Spinal cord (tissue), 10 donors: Measurements from ENCODE around the gene XRCC2. TPM values are rescaled to one million over a fixed set of nuclear protein-coding genes. Genes with fewer than 3 reads are reported as not detected.

Experiments used
- DNase-seq, 6 donors: peaks; one replicate each; pipeline versions ENCODE4 v3.0.0 to v3.0.0-alpha.2; 2013 to 2015; ENCODE audit warnings: low spot score in 6 of 6, low read depth in 4 of 6
- H3K27ac ChIP-seq: one replicate; pipeline ENCODE4 v1.5.1; 2013; ENCODE audit warnings: low read depth, low read length, control low read depth
- H3K27me3 ChIP-seq: one replicate; pipeline ENCODE4 v1.6.1; 2013; ENCODE audit warnings: low read length; ENCODE audit not compliant: control insufficient read depth, insufficient read depth
- H3K36me3 ChIP-seq: one replicate; pipeline ENCODE4 v1.6.1; 2013; ENCODE audit warnings: low read length; ENCODE audit not compliant: control insufficient read depth, insufficient read depth
- H3K4me1 ChIP-seq: one replicate; pipeline ENCODE4 v1.6.1; 2013; ENCODE audit warnings: low read length; ENCODE audit not compliant: control insufficient read depth, insufficient read depth
- H3K4me3 ChIP-seq: one replicate; pipeline ENCODE4 v1.5.1; 2013; ENCODE audit warnings: low read depth, low read length, control low read depth
- H3K9me3 ChIP-seq: one replicate; pipeline ENCODE4 v1.6.1; 2013; ENCODE audit warnings: low read length; ENCODE audit not compliant: control insufficient read depth, insufficient read depth
- WGBS: methylation state at CpG from one replicate; pipeline ENCODE4 v1.1.5; 2013; ENCODE audit warnings: missing lambda C conversion rate; ENCODE audit not compliant: insufficient coverage; 5-methylcytosine and 5-hydroxymethylcytosine counted together
- polyA plus RNA-seq, 2 donors: library from polyadenylated mRNA; unstranded; fragments of 120-200 nt; gene quantifications; one replicate each; pipeline ENCODE4 v1.2.1, GENCODE V29; 2013; ENCODE audit not compliant: insufficient read length in 2 of 2
- total RNA-seq, 2 donors: library from RNA; depleted of rRNA in 1 of 2; stranded (reverse); fragments of 120-200 nt in 1 of 2; fragments of >200 nt in 1 of 2; gene quantifications; one replicate each; pipeline versions ENCODE4 v1.2.3 to v1.2.4, GENCODE V29; 2013 to 2014
- donor health status: healthy.

The XRCC2 gene
- total and polyA plus RNA-seq, 4 donors, result 3.9 to 5.9 (median 4.5) TPM

DNA sequence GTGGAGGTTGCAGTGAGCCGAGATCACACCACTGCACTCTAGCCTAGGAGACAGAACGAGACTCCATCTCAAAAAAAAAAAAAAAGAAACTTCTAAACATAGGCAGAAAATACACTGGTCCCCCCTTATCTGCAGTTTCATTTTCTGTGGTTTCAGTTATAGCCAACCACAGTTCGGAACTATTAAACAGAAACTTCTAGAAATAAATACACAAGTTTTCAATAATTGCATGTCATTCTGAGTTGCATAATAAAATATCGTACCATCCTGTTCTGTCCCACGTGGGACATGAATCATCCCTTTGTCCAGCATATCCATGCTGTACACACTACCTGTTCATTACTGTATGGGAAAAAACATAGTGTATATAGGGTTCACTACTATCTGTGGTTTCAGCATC, 8.0 kb downstream of the XRCC2 start:
- WGBS, result no CpG with 5 or more reads among the region's 5 CpGs
- no peak for DNase-seq
- Histone ChIP-seq H3K36me3 (no peaks in the 10 kb centered on the region), H3K4me1 (no peaks in the 10 kb centered on the region), H3K4me3 (no peak overlapping the region), H3K27ac (no peak overlapping the region), H3K27me3 (no peaks in the 10 kb centered on the region), H3K9me3 (no peaks in the 10 kb centered on the region)

- WGBS, result 100% methylated on average over 1 of the region's 1 CpG
- no peak overlapping the region for H3K4me3 ChIP-seq
- no peaks in the 10 kb centered on the region for H3K4me1 ChIP-seq
- no peak for DNase-seq
- H3K27me3 ChIP-seq, result no peaks in the 10 kb centered on the region
- H3K36me3 ChIP-seq, result no peaks in the 10 kb centered on the region
- H3K27ac ChIP-seq, result no peak overlapping the region
- H3K9me3 ChIP-seq, result no peaks in the 10 kb centered on the region
Observed at GRCh38 chr7:152666078-152666477, 9.9 kb downstream of the XRCC2 start.

DNA sequence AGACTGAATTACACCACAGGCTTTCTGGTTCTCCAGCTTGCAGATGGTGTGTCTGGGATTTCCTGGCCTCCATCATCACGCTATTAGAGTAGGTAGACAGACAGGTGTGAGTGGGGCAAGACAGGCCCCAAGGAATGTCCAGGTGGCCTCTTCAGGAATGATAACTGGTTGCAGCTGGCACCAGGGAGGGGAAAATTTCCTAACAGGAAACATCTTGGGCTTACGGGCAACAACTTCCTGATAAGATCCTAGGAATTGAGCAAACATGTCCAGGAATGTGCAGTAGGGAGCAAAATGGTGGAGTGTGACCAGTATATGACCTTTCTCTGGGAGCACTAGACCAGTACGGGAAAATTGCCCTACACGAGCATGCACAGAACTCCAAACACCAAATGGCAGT, 11.3 kb downstream of the XRCC2 start:
- no peak overlapping the region for H3K27ac ChIP-seq
- no peak overlapping the region for H3K4me3 ChIP-seq
- no peaks in the 10 kb centered on the region for H3K9me3 ChIP-seq
- no peaks in the 10 kb centered on the region for H3K27me3 ChIP-seq
- no peak for DNase-seq
- H3K36me3 ChIP-seq, result no peaks in the 10 kb centered on the region
- 92% methylated on average over 4 of the region's 4 CpGs for WGBS
- H3K4me1 ChIP-seq, result no peaks in the 10 kb centered on the region

GRCh38 chr7:152663931-152664330, 12.0 kb downstream of the XRCC2 start:
- 92% methylated on average over 2 of the region's 2 CpGs for WGBS
- Histone ChIP-seq H3K9me3 (no peaks in the 10 kb centered on the region), H3K4me3 (no peak overlapping the region), H3K4me1 (no peaks in the 10 kb centered on the region), H3K27me3 (no peaks in the 10 kb centered on the region), H3K36me3 (no peaks in the 10 kb centered on the region), H3K27ac (no peak overlapping the region)
- DNase-seq, result no peak

DNA sequence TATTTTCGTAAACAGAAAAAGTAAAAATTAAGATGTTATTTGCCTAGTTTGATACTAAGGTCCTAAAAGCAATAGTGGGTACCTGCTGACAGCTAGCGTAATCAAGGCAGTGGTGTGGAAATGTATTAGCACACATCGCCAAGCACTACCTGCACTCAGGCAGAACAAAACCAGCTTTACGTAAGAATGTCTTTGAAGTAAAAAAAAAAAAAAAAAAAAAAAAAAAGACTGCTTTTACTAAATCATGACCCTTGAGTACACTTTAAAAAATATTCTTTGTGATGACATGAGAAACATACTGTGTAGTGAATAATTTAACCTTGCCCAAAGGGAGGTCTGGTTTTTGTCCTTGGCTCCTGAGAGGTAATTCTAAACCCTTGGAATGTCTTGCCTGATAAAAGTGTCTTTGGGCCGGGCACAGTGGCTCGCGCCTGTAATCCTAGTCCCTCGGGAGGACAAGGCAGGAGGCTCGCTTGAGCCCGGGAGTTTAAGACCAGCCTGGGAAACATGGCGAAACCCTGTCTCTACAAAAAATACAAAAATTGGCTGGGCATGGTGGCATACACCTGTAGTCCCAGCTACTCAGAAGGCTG, 12.7 kb downstream of the XRCC2 start:
- no peak for DNase-seq
- Histone ChIP-seq H3K27me3 (no peaks in the 10 kb centered on the region), H3K27ac (no peak overlapping the region), H3K4me1 (no peaks in the 10 kb centered on the region), H3K4me3 (no peak overlapping the region), H3K36me3 (no peaks in the 10 kb centered on the region), H3K9me3 (no peaks in the 10 kb centered on the region)
- 97% methylated on average over 8 of the region's 11 CpGs for WGBS

GRCh38 chr7:152661479-152661878, 14.5 kb downstream of the XRCC2 start:
- H3K27me3 ChIP-seq, result no peaks in the 10 kb centered on the region
- H3K4me3 ChIP-seq, result no peak overlapping the region
- H3K4me1 ChIP-seq, result no peaks in the 10 kb centered on the region
- H3K36me3 ChIP-seq, result no peaks in the 10 kb centered on the region
- H3K9me3 ChIP-seq, result no peaks in the 10 kb centered on the region
- DNase-seq, result no peak
- WGBS, result 100% methylated on average over 1 of the region's 1 CpG
- H3K27ac ChIP-seq, result no peak overlapping the region

GRCh38 chr7:152660021-152660420, 15.9 kb downstream of the XRCC2 start:
- H3K27me3 ChIP-seq, result no peaks in the 10 kb centered on the region
- WGBS, result no CpG with 5 or more reads among the region's 7 CpGs
- no peak overlapping the region for H3K27ac ChIP-seq
- no peaks in the 10 kb centered on the region for H3K9me3 ChIP-seq
- DNase-seq, result peak in 1 of 6 donors; percentile 29
- no peaks in the 10 kb centered on the region for H3K4me1 ChIP-seq
- H3K4me3 ChIP-seq, result no peak overlapping the region
- no peaks in the 10 kb centered on the region for H3K36me3 ChIP-seq

- no peaks in the 10 kb centered on the region for H3K27me3 ChIP-seq
- peak in 1 of 6 donors; percentile 51 for DNase-seq
- 100% methylated on average over 1 of the region's 4 CpGs for WGBS
Observed at GRCh38 chr7:152654971-152655370, 21.0 kb downstream of the XRCC2 start.

DNA sequence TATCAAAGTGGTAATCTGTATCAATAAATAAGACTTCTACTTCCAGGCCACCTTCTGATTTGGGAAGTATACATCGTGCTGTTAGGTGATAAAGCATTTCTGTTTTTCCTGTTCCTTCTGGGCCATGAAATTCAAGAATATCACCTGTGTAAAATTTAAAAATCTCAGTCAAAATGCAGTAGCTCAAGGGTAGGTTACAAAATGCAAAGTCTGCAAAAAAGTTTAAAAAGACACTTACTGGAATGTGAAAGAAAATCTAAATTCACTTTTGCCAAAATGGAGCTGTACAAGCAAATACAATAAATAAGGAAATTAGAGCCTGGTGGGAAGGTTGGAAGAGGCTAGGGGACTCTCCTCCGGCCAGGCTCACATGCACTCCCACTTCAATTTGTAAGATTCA, 26.7 kb downstream of the XRCC2 start:
- Histone ChIP-seq H3K9me3 (no peaks in the 10 kb centered on the region), H3K4me1 (no peaks in the 10 kb centered on the region), H3K27me3 (no peaks in the 10 kb centered on the region), H3K4me3 (no peak overlapping the region), H3K27ac (no peak overlapping the region), H3K36me3 (no peaks in the 10 kb centered on the region)
- WGBS, result no CpG with 5 or more reads among the region's 2 CpGs
- no peak for DNase-seq

More at GRCh38 chr7:152654971-152655370, 21.0 kb downstream of the XRCC2 start:
- Histone ChIP-seq H3K9me3 (no peaks in the 10 kb centered on the region), H3K27ac (no peak overlapping the region), H3K4me1 (no peaks in the 10 kb centered on the region), H3K36me3 (no peaks in the 10 kb centered on the region), H3K4me3 (no peak overlapping the region)

DNA sequence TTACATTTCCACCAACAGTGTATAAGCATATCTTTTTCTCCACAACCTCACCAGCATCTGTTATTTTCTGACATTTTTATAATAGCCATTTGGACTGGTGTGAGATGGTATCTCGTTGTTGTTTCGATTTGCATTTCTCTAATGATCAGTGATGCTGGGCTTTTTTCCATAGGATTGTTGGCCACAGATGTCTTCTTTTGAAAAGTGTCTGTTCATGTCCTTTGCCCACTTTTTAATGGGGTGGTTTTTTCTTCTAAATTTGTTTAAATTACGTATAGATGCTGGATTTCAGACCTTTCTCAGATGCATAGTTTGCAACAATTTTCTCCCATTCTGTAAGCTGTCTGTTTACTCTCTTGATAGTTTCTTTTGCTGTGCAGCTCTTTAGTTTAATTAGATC, 28.9 kb downstream of the XRCC2 start:
- DNase-seq, result no peak
- H3K4me1 ChIP-seq, result no peaks in the 10 kb centered on the region
- H3K36me3 ChIP-seq, result no peaks in the 10 kb centered on the region
- no peaks in the 10 kb centered on the region for H3K27me3 ChIP-seq
- H3K9me3 ChIP-seq, result no peaks in the 10 kb centered on the region
- 100% methylated on average over 2 of the region's 3 CpGs for WGBS
- no peak overlapping the region for H3K4me3 ChIP-seq
- no peak overlapping the region for H3K27ac ChIP-seq
